ENCODE measurements around the gene FXYD6. TPM values are rescaled to one million over a fixed set of nuclear protein-coding genes. Genes with fewer than 3 reads are reported as not detected.

Gene FXYD6
- total and polyA plus RNA-seq, 2 donors from 2014 or later: 57.8 to 62.7 TPM

DNA sequence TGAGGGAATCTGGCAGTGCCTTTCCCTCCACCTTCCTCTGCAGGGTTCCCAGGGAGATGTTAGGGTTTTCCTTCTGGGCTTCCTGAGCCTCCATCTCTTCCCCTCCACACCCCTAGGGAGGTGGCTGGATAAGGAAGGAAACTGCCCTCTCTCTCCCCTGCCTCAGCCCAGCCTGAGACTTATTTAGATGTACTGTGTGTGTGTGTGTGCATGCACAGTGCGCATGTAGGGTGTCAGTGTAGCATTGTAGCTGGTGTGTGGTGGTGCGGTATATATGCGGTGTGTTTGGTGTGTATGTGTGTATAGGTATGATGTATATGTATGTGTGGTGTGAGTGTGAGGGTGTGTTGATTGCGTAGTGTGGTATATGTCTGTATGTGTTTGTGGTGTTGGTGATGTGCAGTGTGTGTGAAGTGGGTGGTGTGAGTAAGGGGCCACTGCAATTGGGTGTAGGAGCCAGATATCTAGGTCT lies 1.5 kb downstream of the FXYD6 start:
- FAIRE-seq: no peak
- Histone ChIP-seq H3K4me1 (ENCODE audit: control insufficient read depth in 2 of 3, insufficient read depth in 2 of 3, low read depth in 1 of 3, low read length in 3 of 3) (peaks cover 3 to 17% (median 14%) of the 10 kb centered on the region in 3 donors), H3K36me3 (ENCODE audit: control insufficient read depth in 2 of 3, insufficient read depth in 3 of 3, low read length in 3 of 3) (no peaks in the 10 kb centered on the region), H3K4me3 (ENCODE audit: low read length in 3 of 3) (peak overlapping the region; percentile 26 to 73 (median 70)), H3K9me3 (ENCODE audit: control insufficient read depth in 2 of 3, insufficient read depth in 1 of 3, low read length in 3 of 3) (no peaks in the 10 kb centered on the region), H3K9ac (ENCODE audit: low read length in 3 of 3) (peak overlapping the region in 1 of 3 donors; percentile 9), H3K27me3 (ENCODE audit: control insufficient read depth, insufficient read depth, low read length) (no peaks in the 10 kb centered on the region), H3K27ac (ENCODE audit: low read depth in 2 of 2, low read length in 2 of 2) (no peak overlapping the region)
- TF ChIP-seq, protein P1, sequence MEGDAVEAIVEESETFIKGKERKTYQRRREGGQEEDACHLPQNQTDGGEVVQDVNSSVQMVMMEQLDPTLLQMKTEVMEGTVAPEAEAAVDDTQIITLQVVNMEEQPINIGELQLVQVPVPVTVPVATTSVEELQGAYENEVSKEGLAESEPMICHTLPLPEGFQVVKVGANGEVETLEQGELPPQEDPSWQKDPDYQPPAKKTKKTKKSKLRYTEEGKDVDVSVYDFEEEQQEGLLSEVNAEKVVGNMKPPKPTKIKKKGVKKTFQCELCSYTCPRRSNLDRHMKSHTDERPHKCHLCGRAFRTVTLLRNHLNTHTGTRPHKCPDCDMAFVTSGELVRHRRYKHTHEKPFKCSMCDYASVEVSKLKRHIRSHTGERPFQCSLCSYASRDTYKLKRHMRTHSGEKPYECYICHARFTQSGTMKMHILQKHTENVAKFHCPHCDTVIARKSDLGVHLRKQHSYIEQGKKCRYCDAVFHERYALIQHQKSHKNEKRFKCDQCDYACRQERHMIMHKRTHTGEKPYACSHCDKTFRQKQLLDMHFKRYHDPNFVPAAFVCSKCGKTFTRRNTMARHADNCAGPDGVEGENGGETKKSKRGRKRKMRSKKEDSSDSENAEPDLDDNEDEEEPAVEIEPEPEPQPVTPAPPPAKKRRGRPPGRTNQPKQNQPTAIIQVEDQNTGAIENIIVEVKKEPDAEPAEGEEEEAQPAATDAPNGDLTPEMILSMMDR (IDR thresholded peaks at IDR 0.05; ENCODE audit: borderline replicate concordance, extremely low read depth, insufficient read depth): no peak
- intact Hi-C loops (cut with DNase I): no loop called here
- DNase-seq: no peak

- H3K9me3 ChIP-seq (ENCODE audit: control insufficient read depth in 2 of 3, insufficient read depth in 1 of 3, low read length in 3 of 3): no peaks in the 10 kb centered on the region
- FAIRE-seq (no peak), DNase-seq (peak in 1 of 5 donors; percentile 45)
- H3K27ac ChIP-seq (ENCODE audit: low read depth in 2 of 2, low read length in 2 of 2): peak overlapping the region in 1 of 2 donors; percentile 48
- H3K9ac ChIP-seq (ENCODE audit: low read length in 3 of 3): no peak overlapping the region
- no peaks in the 10 kb centered on the region for H3K27me3 ChIP-seq (ENCODE audit: control insufficient read depth, insufficient read depth, low read length)
- intact Hi-C loops (cut with DNase I): no loop called here
- H3K4me1 ChIP-seq (ENCODE audit: control insufficient read depth in 2 of 3, insufficient read depth in 2 of 3, low read depth in 1 of 3, low read length in 3 of 3): peaks cover 3 to 17% (median 14%) of the 10 kb centered on the region in 3 donors
- peak overlapping the region; percentile 8 to 10 (median 9) for H3K4me3 ChIP-seq (ENCODE audit: low read length in 3 of 3)
- no peaks in the 10 kb centered on the region for H3K36me3 ChIP-seq (ENCODE audit: control insufficient read depth in 2 of 3, insufficient read depth in 3 of 3, low read length in 3 of 3)
- TF ChIP-seq, protein P1 (IDR thresholded peaks at IDR 0.05; ENCODE audit: borderline replicate concordance, extremely low read depth, insufficient read depth): no peak
These were observed 2.1 kb downstream of the FXYD6 start for GRCh38 chr11:117874253-117874909.

DNA sequence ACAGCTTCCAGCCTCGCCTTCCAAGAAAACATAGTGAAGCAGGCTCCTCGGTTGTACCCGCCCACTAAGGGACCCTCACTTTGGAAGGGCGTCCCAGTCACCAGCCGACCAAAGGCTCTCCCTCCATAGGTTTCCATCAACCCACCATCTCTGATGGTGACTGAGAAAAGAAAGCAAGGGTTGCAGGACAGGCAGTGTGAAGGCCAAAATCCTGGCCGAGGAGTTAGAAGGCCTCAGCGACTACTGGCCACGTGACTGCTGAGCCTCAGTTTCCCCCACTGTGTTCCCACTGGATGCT lies 2.7 kb downstream of the FXYD6 start:
- DNase-seq (no peak), FAIRE-seq (no peak)
- Histone ChIP-seq H3K9me3 (ENCODE audit: control insufficient read depth in 2 of 3, insufficient read depth in 1 of 3, low read length in 3 of 3) (no peaks in the 10 kb centered on the region), H3K9ac (ENCODE audit: low read length in 3 of 3) (no peak overlapping the region), H3K27me3 (ENCODE audit: control insufficient read depth, insufficient read depth, low read length) (no peaks in the 10 kb centered on the region), H3K4me1 (ENCODE audit: control insufficient read depth in 2 of 3, insufficient read depth in 2 of 3, low read depth in 1 of 3, low read length in 3 of 3) (peaks cover 3 to 20% (median 14%) of the 10 kb centered on the region in 3 donors), H3K27ac (ENCODE audit: low read depth in 2 of 2, low read length in 2 of 2) (peak overlapping the region in 1 of 2 donors; percentile 48), H3K36me3 (ENCODE audit: control insufficient read depth in 2 of 3, insufficient read depth in 3 of 3, low read length in 3 of 3) (no peaks in the 10 kb centered on the region), H3K4me3 (ENCODE audit: low read length in 3 of 3) (no peak overlapping the region)
- intact Hi-C loops (cut with DNase I): no loop called here
- TF ChIP-seq, protein P1 (IDR thresholded peaks at IDR 0.05; ENCODE audit: borderline replicate concordance, extremely low read depth, insufficient read depth): no peak
